Subcutaneous adipose tissue (tissue), 4 donors: Measurements from ENCODE around the gene CDH16. TPM values are rescaled to one million over a fixed set of nuclear protein-coding genes. Genes with fewer than 3 reads are reported as not detected.

Experiments
- CTCF ChIP-seq: fragments of 450-650 bp; IDR thresholded peaks from one replicate; pipeline ENCODE4 v1.5.1; 2016; ENCODE audit warnings: low read depth, mild to moderate bottlenecking, control low read depth, antibody characterized with exemption, moderate library complexity
- total RNA-seq, 4 donors: library from RNA; depleted of rRNA; stranded (reverse); fragments of >200 nt; gene quantifications; one replicate each; pipeline ENCODE4 v1.1.0, GENCODE V29; 2016

The CDH16 gene
- total RNA-seq, 4 donors from 2014 or later = not detected

- TF ChIP-seq CTCF = no peak
These were observed 30.8 kb upstream of the CDH16 start for GRCh38 chr16:66949472-66949871.

GRCh38 chr16:66948837-66949225 lies 30.1 kb upstream of the CDH16 start:
- no peak for TF ChIP-seq CTCF

- no peak for TF ChIP-seq CTCF
These were observed 29.6 kb upstream of the CDH16 start for GRCh38 chr16:66948134-66948836.

- no peak for TF ChIP-seq CTCF
These were observed 28.8 kb upstream of the CDH16 start for GRCh38 chr16:66947302-66948065.

GRCh38 chr16:66946974-66947301 lies 28.3 kb upstream of the CDH16 start:
- no peak for TF ChIP-seq CTCF

DNA sequence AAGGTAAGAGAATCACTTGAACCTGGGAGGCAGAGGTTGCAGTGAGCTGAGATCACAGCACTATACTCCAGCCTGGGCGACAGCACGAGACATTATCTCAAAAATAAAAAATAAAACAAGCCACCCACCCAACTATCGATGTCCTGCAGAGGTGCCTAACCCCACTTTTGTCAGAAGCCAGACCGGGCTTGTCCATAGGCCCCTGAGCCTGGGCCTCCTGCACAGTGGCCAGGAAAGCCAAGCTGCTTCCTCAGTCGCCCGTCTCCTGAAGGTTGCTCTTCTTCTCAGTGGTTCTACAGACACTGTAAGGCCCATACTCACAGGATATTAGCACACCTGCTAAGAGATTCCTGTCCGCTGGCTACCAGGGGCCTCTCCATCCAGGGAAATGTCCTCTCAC lies 27.9 kb upstream of the CDH16 start:
- TF ChIP-seq CTCF = no peak

DNA sequence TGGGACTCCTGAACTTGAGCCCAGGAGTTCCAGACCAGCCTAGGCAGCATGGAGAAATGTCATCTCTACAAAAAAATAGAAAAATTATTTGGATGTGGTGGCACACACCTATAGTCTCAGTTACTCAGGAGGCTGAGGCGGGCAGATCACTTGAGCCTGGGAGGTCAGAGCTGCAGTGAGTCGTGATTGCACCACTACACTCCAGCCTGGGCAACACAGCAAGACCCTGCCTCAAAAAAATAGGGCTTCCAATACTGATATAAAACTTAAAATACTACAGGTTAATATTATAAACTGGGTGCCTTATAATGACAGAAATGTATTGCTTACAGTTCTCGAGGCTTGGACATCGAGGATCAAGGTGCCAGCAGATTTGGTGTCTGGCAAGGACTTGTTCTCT lies 27.3 kb upstream of the CDH16 start:
- no peak for TF ChIP-seq CTCF
